Measurements from ENCODE around the gene PLEKHG2.

The PLEKHG2 gene

GRCh38 chr19:39432677-39433025, 20.2 kb downstream of the PLEKHG2 start:
- DNase-seq (ENCODE audit: low spot score): no peak
- in situ Hi-C loops (cut with MboI; ENCODE audit: low sequenced_read_pairs, unreplicated experiment): no loop called here
- TF ChIP-seq, protein P1, sequence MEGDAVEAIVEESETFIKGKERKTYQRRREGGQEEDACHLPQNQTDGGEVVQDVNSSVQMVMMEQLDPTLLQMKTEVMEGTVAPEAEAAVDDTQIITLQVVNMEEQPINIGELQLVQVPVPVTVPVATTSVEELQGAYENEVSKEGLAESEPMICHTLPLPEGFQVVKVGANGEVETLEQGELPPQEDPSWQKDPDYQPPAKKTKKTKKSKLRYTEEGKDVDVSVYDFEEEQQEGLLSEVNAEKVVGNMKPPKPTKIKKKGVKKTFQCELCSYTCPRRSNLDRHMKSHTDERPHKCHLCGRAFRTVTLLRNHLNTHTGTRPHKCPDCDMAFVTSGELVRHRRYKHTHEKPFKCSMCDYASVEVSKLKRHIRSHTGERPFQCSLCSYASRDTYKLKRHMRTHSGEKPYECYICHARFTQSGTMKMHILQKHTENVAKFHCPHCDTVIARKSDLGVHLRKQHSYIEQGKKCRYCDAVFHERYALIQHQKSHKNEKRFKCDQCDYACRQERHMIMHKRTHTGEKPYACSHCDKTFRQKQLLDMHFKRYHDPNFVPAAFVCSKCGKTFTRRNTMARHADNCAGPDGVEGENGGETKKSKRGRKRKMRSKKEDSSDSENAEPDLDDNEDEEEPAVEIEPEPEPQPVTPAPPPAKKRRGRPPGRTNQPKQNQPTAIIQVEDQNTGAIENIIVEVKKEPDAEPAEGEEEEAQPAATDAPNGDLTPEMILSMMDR (IDR thresholded peaks at IDR 0.05; ENCODE audit: borderline replicate concordance, control extremely low read depth, extremely low read depth, insufficient read depth, missing control alignments): no peak

DNA sequence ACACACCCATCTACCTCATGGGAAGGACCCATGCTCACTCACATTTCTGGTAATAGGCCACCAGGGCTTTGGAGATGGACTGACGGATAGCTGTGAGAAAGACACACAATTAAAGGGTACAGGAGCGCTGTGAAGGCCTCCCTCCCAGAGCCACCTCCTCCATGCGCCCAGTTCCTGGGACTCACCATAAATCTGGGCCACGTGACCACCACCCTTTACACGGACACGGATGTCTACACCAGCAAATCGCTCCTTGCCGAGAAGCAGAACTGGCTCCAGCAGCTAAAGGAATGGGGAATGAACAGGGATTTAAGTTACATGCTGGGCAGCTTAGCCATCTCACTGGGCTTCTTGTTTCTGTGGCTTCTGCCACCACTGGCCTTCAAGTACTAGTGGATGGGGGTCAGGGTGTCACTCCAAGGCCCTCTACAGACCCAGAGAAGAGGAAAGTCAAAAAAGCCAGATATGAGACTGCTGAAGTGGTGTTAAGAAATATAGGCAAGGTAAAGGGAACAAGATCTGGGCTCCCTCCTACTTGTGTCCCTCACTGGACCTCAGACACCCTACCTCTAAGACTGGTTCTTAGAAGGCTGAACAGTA, 21.1 kb downstream of the PLEKHG2 start:
- DNase-seq (ENCODE audit: low spot score): no peak
- in situ Hi-C loops (cut with MboI; ENCODE audit: low sequenced_read_pairs, unreplicated experiment): no loop called here
- TF ChIP-seq, protein P1 (IDR thresholded peaks at IDR 0.05; ENCODE audit: borderline replicate concordance, control extremely low read depth, extremely low read depth, insufficient read depth, missing control alignments): no peak

GRCh38 chr19:39434123-39435076, 21.9 kb downstream of the PLEKHG2 start:
- DNase-seq (ENCODE audit: low spot score): no peak
- in situ Hi-C loops (cut with MboI; ENCODE audit: low sequenced_read_pairs, unreplicated experiment): no loop called here
- TF ChIP-seq, protein P1 (IDR thresholded peaks at IDR 0.05; ENCODE audit: borderline replicate concordance, control extremely low read depth, extremely low read depth, insufficient read depth, missing control alignments): no peak

GRCh38 chr19:39435499-39436349, 23.3 kb downstream of the PLEKHG2 start, which contains the start of gene RPS16:
Gene RPS16 (minus strand): TSS chr19:39435949. CDS start chr19:39435895, 54 bp downstream.
- peak; percentile 97 for DNase-seq (ENCODE audit: low spot score)
- in situ Hi-C loops (cut with MboI; ENCODE audit: low sequenced_read_pairs, unreplicated experiment): no loop called here
- TF ChIP-seq, protein P1 (IDR thresholded peaks at IDR 0.05; ENCODE audit: borderline replicate concordance, control extremely low read depth, extremely low read depth, insufficient read depth, missing control alignments): no peak

- TF ChIP-seq, protein P1 (IDR thresholded peaks at IDR 0.05; ENCODE audit: borderline replicate concordance, control extremely low read depth, extremely low read depth, insufficient read depth, missing control alignments): no peak
- DNase-seq (ENCODE audit: low spot score): no peak
- in situ Hi-C loops (cut with MboI; ENCODE audit: low sequenced_read_pairs, unreplicated experiment): no loop called here
These were observed 23.9 kb downstream of the PLEKHG2 start for GRCh38 chr19:39436350-39436716.

GRCh38 chr19:39438270-39438934, 25.9 kb downstream of the PLEKHG2 start:
- DNase-seq (ENCODE audit: low spot score): no peak
- TF ChIP-seq, protein P1 (IDR thresholded peaks at IDR 0.05; ENCODE audit: borderline replicate concordance, control extremely low read depth, extremely low read depth, insufficient read depth, missing control alignments): no peak
- in situ Hi-C loops (cut with MboI; ENCODE audit: low sequenced_read_pairs, unreplicated experiment): no loop called here
